Activated naive CD4-positive, alpha-beta T cell treated with anti-CD3 and anti-CD28 coated beads, Interleukin-2, amount 50 U/mL, for 24 hours (primary cell): ENCODE results near the gene SYT1.

Experiments used
- H3K27ac Mint-ChIP-seq: one replicate; pipeline ENCODE4 v1.8.0; 2021; ENCODE audit warnings: mild to moderate bottlenecking, mixed read lengths
- H3K27me3 Mint-ChIP-seq: one replicate; pipeline ENCODE4 v1.8.0; 2021; ENCODE audit warnings: mixed read lengths
- H3K36me3 Mint-ChIP-seq: one replicate; pipeline ENCODE4 v1.8.0; 2021; ENCODE audit warnings: mixed read lengths
- H3K4me1 Mint-ChIP-seq: one replicate; pipeline ENCODE4 v1.8.0; 2021; ENCODE audit warnings: mixed read lengths
- H3K4me3 Mint-ChIP-seq: one replicate; pipeline ENCODE4 v1.8.0; 2021; ENCODE audit warnings: mild to moderate bottlenecking, mixed read lengths
- H3K9me3 Mint-ChIP-seq: one replicate; pipeline ENCODE4 v1.8.0; 2021; ENCODE audit warnings: mixed read lengths

Gene SYT1

GRCh38 chr12:79357048-79357447, 492.5 kb downstream of the SYT1 start:
- no peaks in the 10 kb centered on the region for H3K9me3 Mint-ChIP-seq
- no peaks in the 10 kb centered on the region for H3K27me3 Mint-ChIP-seq
- H3K4me1 Mint-ChIP-seq: no peaks in the 10 kb centered on the region
- no peaks in the 10 kb centered on the region for H3K36me3 Mint-ChIP-seq
- H3K27ac Mint-ChIP-seq: no peak overlapping the region
- H3K4me3 Mint-ChIP-seq: no peak overlapping the region

GRCh38 chr12:79358716-79359300, 494.2 kb downstream of the SYT1 start:
- Mint-ChIP-seq H3K27ac (no peak overlapping the region), H3K4me1 (no peaks in the 10 kb centered on the region), H3K36me3 (no peaks in the 10 kb centered on the region), H3K27me3 (no peaks in the 10 kb centered on the region), H3K4me3 (no peak overlapping the region), H3K9me3 (no peaks in the 10 kb centered on the region)

GRCh38 chr12:79360286-79360685, 495.7 kb downstream of the SYT1 start:
- Mint-ChIP-seq H3K27me3 (no peaks in the 10 kb centered on the region), H3K4me1 (no peaks in the 10 kb centered on the region), H3K4me3 (no peak overlapping the region)

GRCh38 chr12:79360936-79361335, 496.4 kb downstream of the SYT1 start:
- H3K4me3 Mint-ChIP-seq: no peak overlapping the region
- no peaks in the 10 kb centered on the region for H3K27me3 Mint-ChIP-seq
- H3K4me1 Mint-ChIP-seq: no peaks in the 10 kb centered on the region
- no peak overlapping the region for H3K27ac Mint-ChIP-seq
- no peaks in the 10 kb centered on the region for H3K9me3 Mint-ChIP-seq
- no peaks in the 10 kb centered on the region for H3K36me3 Mint-ChIP-seq

More at GRCh38 chr12:79360286-79360685, 495.7 kb downstream of the SYT1 start:
- no peaks in the 10 kb centered on the region for H3K36me3 Mint-ChIP-seq
- no peak overlapping the region for H3K27ac Mint-ChIP-seq
- no peaks in the 10 kb centered on the region for H3K9me3 Mint-ChIP-seq

- Mint-ChIP-seq H3K36me3 (no peaks in the 10 kb centered on the region), H3K4me1 (no peaks in the 10 kb centered on the region), H3K9me3 (no peaks in the 10 kb centered on the region), H3K27me3 (no peaks in the 10 kb centered on the region), H3K27ac (no peak overlapping the region), H3K4me3 (no peak overlapping the region)
These were observed 499.6 kb downstream of the SYT1 start for GRCh38 chr12:79364197-79364596.

- H3K36me3 Mint-ChIP-seq: no peaks in the 10 kb centered on the region
- H3K27me3 Mint-ChIP-seq: no peaks in the 10 kb centered on the region
- no peaks in the 10 kb centered on the region for H3K9me3 Mint-ChIP-seq
- no peaks in the 10 kb centered on the region for H3K4me1 Mint-ChIP-seq
- no peak overlapping the region for H3K4me3 Mint-ChIP-seq
- H3K27ac Mint-ChIP-seq: no peak overlapping the region
These were observed 501.8 kb downstream of the SYT1 start for GRCh38 chr12:79366374-79366773.

- H3K4me3 Mint-ChIP-seq: no peak overlapping the region
- no peaks in the 10 kb centered on the region for H3K9me3 Mint-ChIP-seq
- no peaks in the 10 kb centered on the region for H3K4me1 Mint-ChIP-seq
- H3K27ac Mint-ChIP-seq: no peak overlapping the region
- no peaks in the 10 kb centered on the region for H3K27me3 Mint-ChIP-seq
- no peaks in the 10 kb centered on the region for H3K36me3 Mint-ChIP-seq
These were observed 502.5 kb downstream of the SYT1 start for GRCh38 chr12:79367032-79367589.

GRCh38 chr12:79370021-79370420, 505.4 kb downstream of the SYT1 start:
- Mint-ChIP-seq H3K27me3 (no peaks in the 10 kb centered on the region), H3K4me3 (no peak overlapping the region), H3K36me3 (no peaks in the 10 kb centered on the region), H3K4me1 (no peaks in the 10 kb centered on the region), H3K9me3 (no peaks in the 10 kb centered on the region), H3K27ac (no peak overlapping the region)

- H3K4me1 Mint-ChIP-seq: no peaks in the 10 kb centered on the region
- H3K36me3 Mint-ChIP-seq: no peaks in the 10 kb centered on the region
- H3K27me3 Mint-ChIP-seq: no peaks in the 10 kb centered on the region
- H3K4me3 Mint-ChIP-seq: no peak overlapping the region
- H3K27ac Mint-ChIP-seq: no peak overlapping the region
- no peaks in the 10 kb centered on the region for H3K9me3 Mint-ChIP-seq
These were observed 506.7 kb downstream of the SYT1 start for GRCh38 chr12:79371226-79371625.

GRCh38 chr12:79373896-79374499, 509.4 kb downstream of the SYT1 start:
- Mint-ChIP-seq H3K27ac (no peak overlapping the region), H3K36me3 (no peaks in the 10 kb centered on the region), H3K4me1 (no peaks in the 10 kb centered on the region), H3K27me3 (no peaks in the 10 kb centered on the region), H3K4me3 (no peak overlapping the region), H3K9me3 (no peaks in the 10 kb centered on the region)

- no peak overlapping the region for H3K4me3 Mint-ChIP-seq
- no peaks in the 10 kb centered on the region for H3K36me3 Mint-ChIP-seq
- H3K27me3 Mint-ChIP-seq: no peaks in the 10 kb centered on the region
- no peaks in the 10 kb centered on the region for H3K9me3 Mint-ChIP-seq
- no peak overlapping the region for H3K27ac Mint-ChIP-seq
- no peaks in the 10 kb centered on the region for H3K4me1 Mint-ChIP-seq
These were observed 510.0 kb downstream of the SYT1 start for GRCh38 chr12:79374545-79374944.

GRCh38 chr12:79375050-79375449, 510.5 kb downstream of the SYT1 start:
- H3K27ac Mint-ChIP-seq: no peak overlapping the region
- H3K4me3 Mint-ChIP-seq: no peak overlapping the region
- H3K4me1 Mint-ChIP-seq: no peaks in the 10 kb centered on the region
- H3K36me3 Mint-ChIP-seq: no peaks in the 10 kb centered on the region
- no peaks in the 10 kb centered on the region for H3K27me3 Mint-ChIP-seq
- no peaks in the 10 kb centered on the region for H3K9me3 Mint-ChIP-seq

GRCh38 chr12:79378496-79378895, 513.9 kb downstream of the SYT1 start:
- Mint-ChIP-seq H3K9me3 (no peaks in the 10 kb centered on the region), H3K4me1 (no peaks in the 10 kb centered on the region), H3K27ac (no peak overlapping the region), H3K27me3 (no peaks in the 10 kb centered on the region), H3K4me3 (no peak overlapping the region), H3K36me3 (no peaks in the 10 kb centered on the region)

- H3K4me3 Mint-ChIP-seq: no peak overlapping the region
- H3K27ac Mint-ChIP-seq: no peak overlapping the region
- H3K4me1 Mint-ChIP-seq: no peaks in the 10 kb centered on the region
- H3K36me3 Mint-ChIP-seq: no peaks in the 10 kb centered on the region
- H3K27me3 Mint-ChIP-seq: no peaks in the 10 kb centered on the region
- no peaks in the 10 kb centered on the region for H3K9me3 Mint-ChIP-seq
These were observed 515.8 kb downstream of the SYT1 start for GRCh38 chr12:79380402-79380801.

- no peak overlapping the region for H3K4me3 Mint-ChIP-seq
- H3K27me3 Mint-ChIP-seq: no peaks in the 10 kb centered on the region
- H3K27ac Mint-ChIP-seq: no peak overlapping the region
- no peaks in the 10 kb centered on the region for H3K4me1 Mint-ChIP-seq
- H3K36me3 Mint-ChIP-seq: no peaks in the 10 kb centered on the region
- H3K9me3 Mint-ChIP-seq: no peaks in the 10 kb centered on the region
These were observed 517.0 kb downstream of the SYT1 start for GRCh38 chr12:79381248-79382208.

GRCh38 chr12:79384551-79384950, 520.0 kb downstream of the SYT1 start:
- no peak overlapping the region for H3K4me3 Mint-ChIP-seq

More at GRCh38 chr12:79384551-79384950, 520.0 kb downstream of the SYT1 start:
- H3K4me1 Mint-ChIP-seq: no peaks in the 10 kb centered on the region
- no peaks in the 10 kb centered on the region for H3K36me3 Mint-ChIP-seq
- no peaks in the 10 kb centered on the region for H3K9me3 Mint-ChIP-seq
- no peak overlapping the region for H3K27ac Mint-ChIP-seq
- no peaks in the 10 kb centered on the region for H3K27me3 Mint-ChIP-seq
